ENCODE measurements around the gene KIF4A. TPM values are rescaled to one million over a fixed set of nuclear protein-coding genes. Genes with fewer than 3 reads are reported as not detected.

Gene KIF4A
- total and polyA plus RNA-seq, 10 of the 15 experiments (the other 5 are each of a cell fraction or from before 2014, with no cell fraction given): 10.8 to 28.8 (median 22.5) TPM

- ATAC-seq: no peak
- POLR2A ChIA-PET: no interaction called here
- in situ Hi-C loops (cut with MboI): loop anchor here (25.0 kb wide), 1 partner anchor 389 kb away; the partner anchor contains the start of gene AWAT2
- TF ChIP-seq CREB1 (IDR thresholded peaks at IDR 0.05; ENCODE audit: low read depth) (no peak), JUND (IDR thresholded peaks at IDR 0.05; ENCODE audit: low read depth, low read length) (no peak), MYC (IDR thresholded peaks at IDR 0.05; ENCODE audit: insufficient read depth, insufficient read length, insufficient replicate concordance, low read length, severe bottlenecking) (no peak), SIN3A (IDR thresholded peaks at IDR 0.05; ENCODE audit: low read depth, low read length) (no peak), RB1 (IDR thresholded peaks at IDR 0.05; ENCODE audit: borderline replicate concordance) (no peak), ZBTB40 (IDR thresholded peaks at IDR 0.05; ENCODE audit: borderline replicate concordance) (no peak), IRF5 (IDR thresholded peaks at IDR 0.05; ENCODE audit: borderline replicate concordance) (no peak), GATAD2B (conservative IDR thresholded peaks at IDR 0.05; ENCODE audit: low read depth) (no peak), SIX5 (IDR thresholded peaks at IDR 0.05; ENCODE audit: low read depth, low read length, severe bottlenecking) (no peak), TCF12 (IDR thresholded peaks at IDR 0.05; ENCODE audit: low read depth, low read length) (no peak), SP1 (IDR thresholded peaks at IDR 0.05; ENCODE audit: low read depth, low read length) (no peak), SRF (IDR thresholded peaks at IDR 0.05; ENCODE audit: low read depth in 2 of 2, low read length in 2 of 2) (no peak), RBBP5 (conservative IDR thresholded peaks at IDR 0.05) (no peak), NFYA (IDR thresholded peaks at IDR 0.05; ENCODE audit: borderline replicate concordance, low read depth, low read length) (no peak)
These were observed 136.7 kb downstream of the KIF4A start for GRCh38 chrX:70426286-70427278.

More at GRCh38 chrX:70426286-70427278, 136.7 kb downstream of the KIF4A start:
- no TSS peak for BruUV-seq (replicated peaks)
- 39% methylated on average over 15 of the region's 15 CpGs for WGBS (ENCODE audit: insufficient coverage, insufficient replicate concordance, low lambda C conversion rate, missing lambda C conversion rate)
- DNase-seq (ENCODE audit: low read depth, low spot score) (no peak), FAIRE-seq (no peak)
- ChIA-PET CTCF (interaction anchor here (0.6 kb wide), 1 partner anchor 8 kb away, joined by 3 read pairs; no protein-coding TSS in a partner anchor), RAD21 (ENCODE audit: unreplicated experiment) (no interaction called here), SMC1A (ENCODE audit: uncharacterized antibody, unreplicated experiment) (no interaction called here)
- Histone ChIP-seq H3K9ac (ENCODE audit: control insufficient read depth, insufficient read depth, low read length) (no peak overlapping the region), H3K36me3 (ENCODE audit: control insufficient read depth in 2 of 2, insufficient read depth in 2 of 2, low read length in 1 of 2) (no peaks in the 10 kb centered on the region; a peak in 2 of 4 replicates), H3K79me2 (ENCODE audit: control insufficient read depth, insufficient read depth, low read length) (no peaks in the 10 kb centered on the region), H3K27me3 (replicated peaks in 1 of 2; ENCODE audit: control insufficient read depth in 2 of 2, insufficient read depth in 2 of 2, low read length in 1 of 2) (no peaks in the 10 kb centered on the region), H3K27ac (ENCODE audit: control insufficient read depth, insufficient read depth) (no peak overlapping the region), H3K4me2 (ENCODE audit: control insufficient read depth, insufficient read depth) (no peak overlapping the region), H3K9me3 (replicated peaks; ENCODE audit: control insufficient read depth, insufficient read depth, low read length) (no peaks in the 10 kb centered on the region), H4K20me1 (ENCODE audit: control insufficient read depth, insufficient read depth) (no peaks in the 10 kb centered on the region), H3K4me3 (no peak overlapping the region), H3K4me1 (ENCODE audit: control insufficient read depth, insufficient read depth, low read length) (no peaks in the 10 kb centered on the region), H2AFZ (ENCODE audit: control insufficient read depth, low read depth, low read length) (no peak overlapping the region)
- intact Hi-C loops (cut with micrococcal nuclease; ENCODE audit: unreplicated experiment): no loop called here

Data from GM12878 (cell line).